ENCODE data around the gene ZNF480. TPM values are rescaled to one million over a fixed set of nuclear protein-coding genes. Genes with fewer than 3 reads are reported as not detected.
"Not testable (repeated sequence)": the region's sequence is repeated elsewhere in the genome, so short reads cannot be mapped to it uniquely, and the experiment has no call there.

ZNF480 gene
- total RNA-seq, 2 donors from 2014 or later: 6.3 to 8.6 TPM

DNA sequence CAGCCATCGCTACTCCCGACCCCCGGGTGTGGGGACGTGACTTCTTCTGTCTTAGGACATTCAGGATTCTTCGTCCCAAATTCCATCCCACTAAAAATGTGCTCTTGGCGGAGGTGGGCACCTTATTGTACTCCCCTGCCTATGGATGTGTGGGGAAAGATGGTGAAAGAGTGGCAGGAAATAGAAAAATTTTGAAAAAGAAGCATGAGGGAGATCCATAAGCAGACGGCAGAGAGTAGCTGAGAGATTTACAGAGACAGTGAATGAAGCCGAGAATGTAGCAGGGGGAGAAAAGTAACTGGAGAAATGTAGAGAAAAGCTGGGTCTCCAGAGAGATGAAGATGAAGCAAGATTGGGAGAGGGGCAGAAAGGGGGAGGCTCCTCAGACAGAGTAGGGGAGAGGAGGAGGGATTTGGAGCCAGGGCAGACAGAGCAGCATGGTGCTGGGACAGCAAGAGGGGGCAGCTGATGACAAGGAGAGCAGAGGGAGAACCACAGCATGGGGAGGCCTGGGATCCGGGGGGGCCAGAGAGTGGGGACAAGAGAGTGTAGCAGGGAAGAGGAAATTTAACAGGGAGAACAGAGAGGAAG, 39.9 kb downstream of the ZNF480 start:
- Histone ChIP-seq H3K27ac (peak overlapping the region in 3 of 4 donors; percentile 32 to 77 (median 69)), H3K27me3 (no peaks in the 10 kb centered on the region), H3K36me3 (replicated peaks in 1 of 2; ENCODE audit: insufficient read depth in 1 of 2, low read depth in 2 of 2) (no peaks in the 10 kb centered on the region), H3K4me1 (peaks cover 6% of the 10 kb centered on the region), H3K9me3 (peaks cover 0 to 12% (median 0%) of the 10 kb centered on the region in 3 donors), H3K4me3 (peak overlapping the region; percentile 25 to 55)
- DNase-seq (no peak), ATAC-seq (no peak)
- intact Hi-C loops (cut with DNase I): no loop called here
- WGBS, 2 donors: 3 to 4% methylated on average over 9 of the region's 9 CpGs
- TF ChIP-seq POLR2A (IDR thresholded peaks at IDR 0.05): no peak
- TF ChIP-seq, protein P1, sequence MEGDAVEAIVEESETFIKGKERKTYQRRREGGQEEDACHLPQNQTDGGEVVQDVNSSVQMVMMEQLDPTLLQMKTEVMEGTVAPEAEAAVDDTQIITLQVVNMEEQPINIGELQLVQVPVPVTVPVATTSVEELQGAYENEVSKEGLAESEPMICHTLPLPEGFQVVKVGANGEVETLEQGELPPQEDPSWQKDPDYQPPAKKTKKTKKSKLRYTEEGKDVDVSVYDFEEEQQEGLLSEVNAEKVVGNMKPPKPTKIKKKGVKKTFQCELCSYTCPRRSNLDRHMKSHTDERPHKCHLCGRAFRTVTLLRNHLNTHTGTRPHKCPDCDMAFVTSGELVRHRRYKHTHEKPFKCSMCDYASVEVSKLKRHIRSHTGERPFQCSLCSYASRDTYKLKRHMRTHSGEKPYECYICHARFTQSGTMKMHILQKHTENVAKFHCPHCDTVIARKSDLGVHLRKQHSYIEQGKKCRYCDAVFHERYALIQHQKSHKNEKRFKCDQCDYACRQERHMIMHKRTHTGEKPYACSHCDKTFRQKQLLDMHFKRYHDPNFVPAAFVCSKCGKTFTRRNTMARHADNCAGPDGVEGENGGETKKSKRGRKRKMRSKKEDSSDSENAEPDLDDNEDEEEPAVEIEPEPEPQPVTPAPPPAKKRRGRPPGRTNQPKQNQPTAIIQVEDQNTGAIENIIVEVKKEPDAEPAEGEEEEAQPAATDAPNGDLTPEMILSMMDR (IDR thresholded peaks at IDR 0.05): no peak

- H3K27me3 ChIP-seq; DNase-seq; H3K27ac ChIP-seq; H3K4me3 ChIP-seq; ATAC-seq; intact Hi-C loops (cut with DNase I); H3K4me1 ChIP-seq; H3K36me3 ChIP-seq (replicated peaks in 1 of 2; ENCODE audit: insufficient read depth in 1 of 2, low read depth in 2 of 2); H3K9me3 ChIP-seq: not testable (repeated sequence)
- 66 to 75% methylated on average over 3 of the region's 3 CpGs for WGBS, 2 donors
Observed at GRCh38 chr19:52339022-52339421, 42.1 kb downstream of the ZNF480 start.

GRCh38 chr19:52343548-52343947, 46.6 kb downstream of the ZNF480 start:
- Histone ChIP-seq H3K36me3 (replicated peaks in 1 of 2; ENCODE audit: insufficient read depth in 1 of 2, low read depth in 2 of 2) (no peaks in the 10 kb centered on the region), H3K9me3 (no peaks in the 10 kb centered on the region), H3K27me3 (no peaks in the 10 kb centered on the region), H3K27ac (no peak overlapping the region), H3K4me3 (no peak overlapping the region), H3K4me1 (no peaks in the 10 kb centered on the region)
- WGBS, 2 donors: 14 to 18% methylated on average over 7 to 8 of the region's 8 CpGs
- ATAC-seq: peak; percentile 48
- peak; percentile 32 to 59 (median 49) for DNase-seq
- TF ChIP-seq, protein P1 (IDR thresholded peaks at IDR 0.05): peak in 5 of 7 experiments; percentile 20 to 41 (median 37)
- no peak for TF ChIP-seq POLR2A (IDR thresholded peaks at IDR 0.05)
- intact Hi-C loops (cut with DNase I): no loop called here

DNA sequence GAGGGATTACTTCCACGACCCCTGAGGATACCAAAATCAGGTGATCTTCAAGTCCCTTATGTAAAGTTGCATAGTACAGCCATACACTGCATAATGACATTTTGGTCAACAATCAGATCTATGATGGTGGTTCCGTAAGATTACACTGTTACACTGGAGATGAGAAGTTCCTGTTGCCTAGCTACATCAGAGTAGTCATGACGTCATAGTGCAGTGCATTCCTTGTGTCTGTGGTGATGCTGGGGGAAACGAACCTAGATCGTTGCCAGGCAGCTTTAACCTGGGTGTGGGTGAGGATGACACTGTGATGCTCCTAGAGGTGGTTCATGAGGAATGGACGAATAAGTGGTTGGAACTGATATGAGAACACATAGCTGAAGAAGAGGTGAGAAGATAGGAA, 48.2 kb downstream of the ZNF480 start:
- H3K4me3 ChIP-seq: no peak overlapping the region
- H3K4me1 ChIP-seq: no peaks in the 10 kb centered on the region
- intact Hi-C loops (cut with DNase I): no loop called here
- no peaks in the 10 kb centered on the region for H3K27me3 ChIP-seq
- TF ChIP-seq, protein P1 (IDR thresholded peaks at IDR 0.05): no peak
- no peak for TF ChIP-seq POLR2A (IDR thresholded peaks at IDR 0.05)
- H3K27ac ChIP-seq: no peak overlapping the region
- no peaks in the 10 kb centered on the region for H3K9me3 ChIP-seq
- WGBS, 2 donors: 68 to 72% methylated on average over 6 of the region's 6 CpGs
- DNase-seq (no peak), ATAC-seq (no peak)
- no peaks in the 10 kb centered on the region for H3K36me3 ChIP-seq (replicated peaks in 1 of 2; ENCODE audit: insufficient read depth in 1 of 2, low read depth in 2 of 2)

DNA sequence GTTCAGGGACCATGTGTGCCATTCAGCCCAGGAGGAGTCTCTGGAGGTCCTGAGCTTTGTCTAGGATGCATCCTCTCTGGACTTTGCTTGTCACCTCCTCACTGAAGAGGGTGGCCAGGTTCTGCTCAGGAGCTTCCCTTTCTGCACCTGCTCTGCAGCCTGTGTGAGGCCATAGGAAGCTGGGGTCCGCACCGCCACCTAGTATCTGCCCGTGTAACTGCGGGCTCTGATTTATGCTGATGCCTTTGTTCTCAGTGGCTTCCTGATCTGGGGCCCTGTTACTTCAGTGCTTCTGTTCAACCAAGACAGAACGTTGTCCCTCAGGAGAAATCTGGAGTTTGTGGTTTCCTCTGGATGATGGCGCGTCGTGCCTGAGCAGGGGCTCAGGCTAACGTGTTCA, 54.5 kb downstream of the ZNF480 start:
- Histone ChIP-seq H3K36me3 (replicated peaks in 1 of 2; ENCODE audit: insufficient read depth in 1 of 2, low read depth in 2 of 2) (no peaks in the 10 kb centered on the region), H3K4me3 (no peak overlapping the region), H3K9me3 (no peaks in the 10 kb centered on the region), H3K4me1 (no peaks in the 10 kb centered on the region), H3K27me3 (no peaks in the 10 kb centered on the region), H3K27ac (no peak overlapping the region)
- WGBS, 2 donors: 60 to 95% methylated on average over 4 to 9 of the region's 9 CpGs
- intact Hi-C loops (cut with DNase I): no loop called here
- ATAC-seq: no peak
- no peak for DNase-seq
- TF ChIP-seq, protein P1 (IDR thresholded peaks at IDR 0.05): no peak
- no peak for TF ChIP-seq POLR2A (IDR thresholded peaks at IDR 0.05)

All from body of pancreas (tissue), 4 donors.